ENCODE data around the gene PRICKLE1.

PRICKLE1 gene

DNA sequence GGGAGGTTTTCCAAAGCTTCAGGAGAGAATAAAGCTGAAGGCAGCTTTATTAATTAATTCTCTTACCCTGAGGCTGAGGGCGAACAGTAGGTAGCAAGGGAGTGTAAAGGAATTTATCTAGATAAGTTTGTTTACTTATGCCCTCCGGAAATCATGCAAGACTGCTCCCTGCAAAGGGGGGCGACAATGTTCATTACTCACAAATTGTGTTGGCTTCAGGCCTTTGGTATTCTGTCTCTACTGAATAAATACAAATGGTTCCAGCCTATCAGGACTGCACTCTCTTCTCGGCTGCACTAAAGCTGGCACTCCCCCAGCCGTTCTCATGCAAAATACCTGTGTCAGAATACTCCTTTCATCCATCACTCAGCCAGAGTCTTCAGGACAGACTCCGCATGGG lies 142.8 kb downstream of the PRICKLE1 start:
- no peak for DNase-seq

DNA sequence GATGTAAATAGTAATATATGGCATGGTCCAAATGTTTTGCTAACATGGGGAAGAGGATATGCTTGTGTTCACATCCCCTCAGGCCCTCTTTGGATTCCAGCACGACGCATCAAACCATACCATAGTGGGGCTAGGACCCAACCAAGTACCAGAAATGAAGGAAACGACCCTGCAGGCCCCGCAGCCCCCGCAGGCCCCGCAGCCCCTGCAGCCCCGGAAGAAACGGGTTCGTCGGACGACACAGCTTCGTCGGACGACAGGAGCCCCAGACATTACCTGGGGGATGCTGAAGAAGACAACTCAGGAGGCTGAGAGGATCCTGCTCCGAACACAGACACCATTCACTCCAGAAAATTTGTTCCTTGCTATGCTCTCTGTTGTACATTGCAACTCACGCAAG lies 143.7 kb downstream of the PRICKLE1 start:
- DNase-seq = no peak

DNA sequence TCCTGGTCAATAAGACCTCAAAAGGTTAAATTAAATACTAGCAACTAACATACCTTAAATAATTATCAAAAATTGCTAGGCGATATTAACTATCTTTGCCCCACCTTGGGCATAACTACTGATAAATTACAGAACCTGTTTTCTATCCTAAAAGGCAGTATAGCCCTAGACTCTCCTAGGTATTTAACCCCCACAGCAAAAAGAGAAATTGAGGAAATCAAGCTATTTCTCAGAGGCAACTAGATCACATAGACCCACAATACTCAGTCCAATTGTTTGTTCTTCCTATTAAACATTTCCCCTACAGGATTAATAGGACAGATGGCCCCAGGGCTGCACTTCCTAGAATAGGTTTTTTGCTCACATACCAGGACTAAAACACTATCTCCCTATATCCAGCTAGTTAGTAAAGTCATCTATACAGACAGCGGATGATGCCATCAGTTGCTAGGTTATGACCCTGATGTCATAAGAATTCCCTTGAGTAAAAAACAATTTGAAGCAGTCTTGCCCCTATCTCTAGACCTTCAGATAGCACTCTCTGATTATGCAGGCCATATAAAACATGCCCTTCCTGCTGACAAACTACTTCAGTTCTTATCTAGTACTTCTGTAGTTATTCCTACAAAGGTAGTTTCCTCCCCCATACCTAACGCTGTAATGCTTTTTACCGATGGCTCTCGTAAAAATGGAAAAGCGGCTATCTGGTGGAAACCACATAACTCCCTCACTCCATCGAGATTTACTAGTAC lies 145.2 kb downstream of the PRICKLE1 start:
- no peak for DNase-seq

DNA sequence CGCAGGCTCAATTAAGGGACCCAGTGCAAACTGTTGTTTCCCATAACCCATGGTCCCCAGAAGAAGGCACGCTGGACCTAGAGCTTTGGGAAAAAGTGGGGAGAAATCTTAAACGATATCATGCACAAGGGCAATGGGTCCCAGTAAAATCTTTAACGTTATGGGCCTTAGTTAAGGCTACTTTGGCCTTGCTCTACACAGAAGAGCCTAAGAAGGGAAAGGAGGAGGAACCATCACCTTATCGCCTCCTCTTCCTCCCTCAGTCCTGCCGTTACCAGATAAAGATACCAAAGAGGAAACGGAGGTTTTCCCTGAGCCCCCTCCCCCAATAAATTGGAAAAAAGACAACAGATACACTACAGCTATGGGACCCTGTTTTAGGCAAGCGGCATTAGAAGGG lies 146.7 kb downstream of the PRICKLE1 start:
- no peak for DNase-seq

DNA sequence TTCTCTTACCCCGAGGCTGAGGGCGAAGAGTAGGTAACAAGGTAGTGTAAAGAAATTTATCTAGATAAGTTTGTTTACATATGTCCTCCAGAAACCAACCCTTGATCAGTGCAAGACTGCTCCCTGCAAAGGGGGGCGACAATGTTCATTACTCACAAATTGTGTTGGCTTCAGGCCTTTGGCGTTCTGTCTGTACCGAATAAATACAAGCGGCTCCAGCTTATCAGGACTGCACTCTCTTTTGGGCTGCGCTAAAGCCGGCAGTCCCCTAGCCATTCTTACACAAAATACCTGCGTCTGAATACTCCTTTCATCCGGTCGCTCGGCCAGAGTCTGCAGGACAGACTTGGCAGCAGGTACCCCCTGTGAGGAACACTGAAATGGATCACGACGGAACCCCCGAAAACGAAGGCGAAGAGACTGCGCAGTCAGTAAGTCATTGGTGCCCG lies 147.2 kb downstream of the PRICKLE1 start:
- no peak for DNase-seq

DNA sequence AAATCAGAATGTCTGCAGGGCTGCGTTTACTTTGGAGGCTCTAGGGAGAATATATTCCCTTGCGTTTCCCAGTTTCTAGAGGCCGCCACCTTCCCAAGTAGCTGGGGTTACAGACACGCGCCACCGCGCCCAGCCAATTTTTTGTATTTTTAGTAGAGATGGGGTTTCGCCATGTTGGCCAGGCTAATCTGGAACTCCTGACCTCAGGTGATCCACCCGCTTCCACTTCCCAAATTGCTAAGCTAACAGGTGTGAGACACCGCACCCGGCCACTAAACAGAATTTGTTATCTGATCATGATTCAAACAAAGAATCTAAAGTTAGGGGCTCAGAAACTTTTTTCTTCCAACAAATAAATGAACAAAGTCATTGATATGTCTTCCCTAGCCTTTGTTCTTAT lies 148.9 kb downstream of the PRICKLE1 start:
- no peak for DNase-seq

DNA sequence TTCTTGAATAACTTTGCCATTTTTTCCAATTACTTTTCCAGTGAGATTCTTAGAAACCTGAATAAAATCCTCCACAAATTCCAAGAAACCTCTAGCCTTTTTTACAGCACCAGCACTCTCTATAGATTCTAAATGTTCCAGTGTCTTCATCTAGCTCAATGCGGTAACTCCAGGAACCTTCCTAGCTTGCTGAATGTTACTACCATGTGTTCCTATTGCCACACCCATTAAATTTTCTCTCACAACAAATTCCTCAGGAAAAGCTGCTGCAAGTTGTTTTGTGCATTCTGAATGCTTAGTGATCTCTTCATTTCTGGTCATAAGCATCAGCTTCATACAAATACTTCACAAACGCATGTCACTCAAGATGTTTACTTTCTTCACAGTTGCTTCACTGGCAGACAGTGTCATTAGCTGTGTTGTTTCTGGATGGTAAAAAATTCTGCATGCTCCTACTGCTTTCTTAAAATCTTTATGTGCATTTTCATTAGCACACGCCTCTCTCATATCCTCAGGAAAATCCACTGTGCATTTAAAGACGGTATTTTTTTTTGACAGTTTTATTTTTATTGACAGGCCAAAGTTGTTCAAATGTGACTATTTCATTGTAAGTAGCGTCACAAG lies 156.9 kb downstream of the PRICKLE1 start:
- no peak for DNase-seq

DNA sequence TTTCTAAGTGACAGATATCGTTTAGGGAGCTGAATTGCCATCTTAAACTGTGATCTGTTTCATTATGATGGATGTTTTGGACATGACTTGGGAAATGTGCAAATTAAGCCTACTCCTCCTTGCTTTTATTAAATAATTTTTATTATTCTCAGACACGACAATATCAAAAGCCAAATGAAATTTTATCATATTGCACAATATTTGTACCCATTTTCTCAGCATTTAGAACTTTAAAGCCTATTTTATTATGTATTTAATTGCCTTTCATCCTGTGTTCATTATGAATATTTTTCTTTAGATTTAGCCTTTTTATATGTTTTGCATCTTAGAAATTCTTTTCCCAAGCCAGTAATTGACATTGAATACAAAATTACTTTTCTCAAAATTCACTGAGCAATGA lies 160.7 kb downstream of the PRICKLE1 start:
- DNase-seq = no peak

DNA sequence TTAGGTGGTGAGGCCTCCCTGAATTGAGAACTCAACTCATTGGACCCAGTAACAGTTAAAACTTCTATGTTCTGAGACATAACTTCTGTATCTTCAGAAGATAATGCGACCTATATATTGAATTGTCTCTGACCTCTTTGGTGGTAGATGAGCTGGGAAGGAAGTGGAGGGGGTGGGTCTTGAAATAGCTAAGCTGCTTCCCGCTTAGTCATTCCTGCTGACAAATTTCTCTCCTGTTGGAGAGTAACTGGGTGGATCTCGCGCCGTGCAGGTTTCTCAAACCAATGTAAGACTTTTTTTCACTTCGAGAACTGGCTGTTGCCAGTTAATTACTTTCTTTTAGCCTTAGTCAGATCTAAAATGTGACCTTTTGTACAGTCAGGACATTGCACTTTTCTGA lies 162.8 kb downstream of the PRICKLE1 start:
- no peak for DNase-seq

DNA sequence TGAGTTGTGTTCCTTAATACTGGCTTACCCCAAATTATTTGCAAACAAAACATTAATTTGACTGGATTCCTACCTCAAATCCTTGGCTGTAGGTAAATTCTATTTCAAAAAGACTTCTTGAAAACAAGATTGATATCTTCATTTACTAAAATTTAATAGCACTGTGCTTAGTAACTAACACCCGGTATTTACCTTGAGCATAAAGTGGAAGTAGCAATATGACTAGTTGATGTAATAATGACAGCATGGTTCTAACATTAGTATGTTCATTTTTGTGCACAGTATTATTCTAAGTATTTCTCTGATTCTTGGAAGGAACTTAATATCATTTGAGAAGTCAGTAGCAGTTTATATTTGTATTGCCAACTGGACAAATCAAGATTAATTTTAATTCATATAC lies 166.8 kb downstream of the PRICKLE1 start:
- no peak for DNase-seq

DNA sequence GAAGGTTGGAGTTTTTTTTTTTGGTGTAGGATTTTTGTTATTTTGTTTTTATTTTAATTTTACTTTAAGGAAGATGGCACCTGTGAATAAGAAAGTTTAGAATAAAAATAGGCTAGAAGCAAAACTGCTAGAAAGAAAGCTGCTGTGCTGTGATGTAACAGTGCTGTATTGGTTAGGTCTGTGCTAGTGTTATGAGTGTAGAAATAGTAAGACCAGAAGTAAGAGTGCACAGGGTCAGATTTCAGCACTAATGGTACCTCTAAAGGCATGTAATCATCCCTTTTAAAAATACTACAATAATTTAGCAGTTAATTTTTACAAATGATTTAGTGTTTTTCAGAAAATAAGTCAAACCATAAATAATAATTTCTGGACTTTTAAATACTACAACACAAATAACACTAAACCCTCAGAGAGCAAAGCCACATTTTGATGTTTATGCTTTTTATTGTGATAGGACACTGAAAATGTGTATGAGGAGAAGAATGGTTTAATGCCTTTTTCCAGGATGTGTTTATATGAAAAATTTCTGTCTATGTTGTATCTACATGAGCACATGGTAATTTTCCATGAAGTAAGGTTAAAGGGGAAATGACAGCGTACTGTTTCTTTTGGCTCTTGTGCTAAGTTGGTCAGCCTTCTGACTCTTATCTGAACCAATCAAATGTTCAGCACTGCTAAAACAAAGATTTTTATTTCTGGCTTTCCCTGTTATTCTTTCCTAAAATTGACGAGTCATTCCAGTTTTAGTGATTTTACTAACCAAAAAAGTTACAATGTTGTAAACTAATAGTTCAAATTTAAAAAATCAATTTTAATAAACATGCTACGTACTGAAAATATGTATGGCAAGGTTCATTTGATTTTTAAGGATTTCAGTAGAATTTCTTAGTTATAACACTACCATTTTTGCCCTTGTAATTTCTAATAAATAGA lies 167.4 kb downstream of the PRICKLE1 start:
- no peak for DNase-seq

DNA sequence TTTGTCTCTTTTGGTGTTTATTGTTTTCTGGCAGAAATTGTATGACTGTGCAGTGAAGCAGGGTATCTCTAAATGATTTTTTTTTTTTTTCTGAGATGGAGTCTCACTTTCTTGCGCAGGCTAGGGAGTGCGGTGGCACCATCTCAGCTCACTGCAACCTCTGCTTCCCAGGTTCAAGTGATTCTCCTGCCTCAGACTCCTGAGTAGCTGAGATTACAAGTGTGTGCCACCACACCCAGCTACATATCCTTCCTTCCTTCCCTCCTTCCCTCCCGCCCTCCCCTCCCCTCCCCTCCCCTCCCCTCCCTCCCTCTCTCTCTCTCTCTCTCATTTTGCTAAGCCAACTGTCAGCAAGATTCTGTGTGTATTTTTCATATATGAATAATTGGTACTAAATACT lies 169.2 kb downstream of the PRICKLE1 start:
- DNase-seq = no peak

DNA sequence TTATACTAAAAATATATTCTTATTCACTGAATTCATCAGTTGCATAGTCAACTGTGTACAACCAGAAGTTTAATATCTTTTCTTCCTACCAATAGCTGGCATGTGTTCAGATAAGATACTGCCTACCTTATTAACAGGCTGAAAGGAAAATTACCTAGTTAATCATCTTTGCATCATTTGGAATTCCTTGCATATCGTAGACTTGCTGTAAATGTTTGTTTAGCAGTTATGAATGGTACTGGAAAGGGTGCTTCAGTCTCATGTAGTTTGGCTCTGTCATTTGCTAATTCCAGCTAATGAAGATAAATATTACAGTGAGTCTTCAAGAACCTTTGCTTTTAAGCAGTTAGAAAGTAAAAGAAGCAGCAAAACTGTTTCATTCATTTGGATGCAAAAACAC lies 179.2 kb downstream of the PRICKLE1 start:
- DNase-seq = peak; percentile 45

DNA sequence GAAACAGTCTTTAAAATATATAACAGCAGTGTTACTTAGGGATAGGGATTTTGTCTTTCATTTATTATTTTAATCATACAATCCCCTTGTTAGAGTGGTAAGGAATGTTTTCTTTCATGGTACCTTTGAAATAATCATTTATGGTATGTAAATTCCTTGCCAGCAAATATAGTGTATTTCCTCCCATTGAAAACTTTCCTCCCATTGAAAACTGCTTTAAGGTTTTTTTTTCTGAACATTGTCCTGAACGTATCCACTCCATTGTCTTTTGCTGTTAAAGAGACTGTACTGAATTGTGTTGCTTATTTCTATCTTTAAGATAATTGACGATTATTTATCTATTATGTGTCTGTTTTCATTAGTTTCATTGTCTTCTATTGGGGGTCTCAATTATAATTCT lies 180.1 kb downstream of the PRICKLE1 start:
- DNase-seq = no peak

DNA sequence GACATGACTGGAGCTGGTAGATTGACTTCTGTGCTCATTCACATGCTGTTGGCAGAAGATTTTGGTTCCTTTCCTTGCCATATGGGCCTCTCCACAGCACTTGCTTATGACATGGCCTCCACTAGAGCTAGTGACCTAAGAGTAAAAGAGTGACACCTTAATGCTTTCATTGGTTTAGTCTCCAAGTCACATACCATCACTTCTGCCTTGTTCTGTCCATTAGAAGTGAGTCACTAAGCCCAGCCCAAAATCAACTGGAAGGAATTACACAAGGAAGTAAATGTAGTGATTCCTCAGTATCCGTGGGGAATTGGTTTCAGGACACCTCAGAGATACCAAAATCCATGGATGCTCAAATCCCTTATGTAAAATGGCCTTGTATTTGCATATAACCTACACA lies 182.2 kb downstream of the PRICKLE1 start:
- no peak for DNase-seq
